Common myeloid progenitor, CD34-positive (primary cell): ENCODE results near the gene ASMT.
"Not testable (repeated sequence)": the region's sequence is repeated elsewhere in the genome, so short reads cannot be mapped to it uniquely, and the experiment has no call there.

ENCODE experiments used
- CTCF ChIA-PET: fragments of 350-600 bp; sonication (Branson Sonifier 250); formaldehyde crosslinking; loops from one replicate; lab custom pipeline; 2021; ENCODE audit warnings: antibody characterized with exemption; lab: Charles Lee
- POLR2A ChIA-PET: fragments of 350-600 bp; sonication (Branson Sonifier 250); formaldehyde crosslinking; loops from one replicate; lab custom pipeline; 2021; ENCODE audit warnings: antibody characterized with exemption; lab: Charles Lee
- DNase-seq, 3 donors: peaks; one replicate each; pipeline versions ENCODE4 v3.0.0 to v3.0.0-alpha.2; 2013
- H3K27ac ChIP-seq, 2 experiments: 1 replicate in 1 of 2; 2 replicates in 1 of 2; pipeline ENCODE4 v1.7.0; 2013; ENCODE audit warnings: inconsistent platforms in 2 of 2, low read length in 2 of 2, mild to moderate bottlenecking in 2 of 2, low read depth in 1 of 2, moderate library complexity in 1 of 2; ENCODE audit not compliant: severe bottlenecking in 2 of 2, insufficient read depth in 1 of 2, poor library complexity in 1 of 2
- H3K27me3 ChIP-seq, 5 experiments: replicated peaks in 2 of 5; 1 replicate in 3 of 5; 2 replicates in 2 of 5; pipeline versions ENCODE4 v1.6.1 to v1.7.0; 2013; ENCODE audit warnings: low read length in 4 of 5, mild to moderate bottlenecking in 2 of 5, moderate library complexity in 2 of 5, inconsistent platforms in 1 of 5; ENCODE audit not compliant: insufficient read depth in 5 of 5, control insufficient read depth in 4 of 5
- H3K36me3 ChIP-seq, 4 experiments: 1 replicate in 2 of 4; 2 replicates in 2 of 4; pipeline versions ENCODE4 v1.6.1 to v1.7.0; 2013; ENCODE audit warnings: low read length in 3 of 4, control low read depth in 1 of 4, mild to moderate bottlenecking in 1 of 4; ENCODE audit not compliant: control insufficient read depth in 4 of 4, insufficient read depth in 4 of 4
- H3K4me1 ChIP-seq, 4 experiments: 1 replicate in 3 of 4; 2 replicates in 1 of 4; pipeline versions ENCODE4 v1.6.1 to v1.7.1; 2013; ENCODE audit warnings: low read length in 3 of 4, mild to moderate bottlenecking in 3 of 4, control low read depth in 1 of 4, inconsistent platforms in 1 of 4, moderate library complexity in 1 of 4; ENCODE audit not compliant: control insufficient read depth in 4 of 4, insufficient read depth in 4 of 4; ENCODE audit errors: control extremely low read depth in 1 of 4
- H3K4me3 ChIP-seq, 7 experiments: 1 replicate in 4 of 7; 2 replicates in 3 of 7; pipeline versions ENCODE4 v1.5.1 to v1.7.0; 2013; ENCODE audit warnings: mild to moderate bottlenecking in 7 of 7, low read length in 6 of 7, moderate library complexity in 6 of 7, inconsistent platforms in 2 of 7, low read depth in 2 of 7, control low read depth in 1 of 7; ENCODE audit not compliant: insufficient read depth in 4 of 7, control insufficient read depth in 1 of 7; ENCODE audit errors: extremely low read depth in 1 of 7
- H3K9me3 ChIP-seq, 5 experiments: 1 replicate in 4 of 5; 2 replicates in 1 of 5; pipeline versions ENCODE4 v1.6.1 to v1.7.1; 2013; ENCODE audit warnings: low read length in 4 of 5, mild to moderate bottlenecking in 2 of 5, inconsistent platforms in 1 of 5, low read depth in 1 of 5, moderate library complexity in 1 of 5; ENCODE audit not compliant: control insufficient read depth in 4 of 5, insufficient read depth in 2 of 5; ENCODE audit errors: control extremely low read depth in 1 of 5
- whole genome bisulfite sequencing: methylation state at CpG from one replicate; pipeline ENCODE4 v1.1.5; 2013; ENCODE audit not compliant: insufficient coverage; 5-methylcytosine and 5-hydroxymethylcytosine counted together

The ASMT gene

GRCh38 chrX:1684883-1685282 lies 70.0 kb downstream of the ASMT start:
- CTCF ChIA-PET, H3K27me3 ChIP-seq, H3K36me3 ChIP-seq, H3K27ac ChIP-seq, DNase-seq, H3K9me3 ChIP-seq, H3K4me1 ChIP-seq, POLR2A ChIA-PET, H3K4me3 ChIP-seq: not testable (repeated sequence)
- 90% methylated on average over 2 of the region's 8 CpGs for WGBS

- DNase-seq, H3K4me1 ChIP-seq, H3K9me3 ChIP-seq, H3K27me3 ChIP-seq, POLR2A ChIA-PET, H3K36me3 ChIP-seq, H3K4me3 ChIP-seq, H3K27ac ChIP-seq, CTCF ChIA-PET: not testable (repeated sequence)
- WGBS: no CpG with 5 or more reads among the region's 3 CpGs
Observed at GRCh38 chrX:1685444-1685880, 70.6 kb downstream of the ASMT start.

- WGBS: 100% methylated on average over 2 of the region's 2 CpGs
- Histone ChIP-seq H3K36me3 (no peaks in the 10 kb centered on the region), H3K9me3 (no peaks in the 10 kb centered on the region), H3K27me3 (no peaks in the 10 kb centered on the region), H3K4me3 (no peak overlapping the region), H3K4me1 (no peaks in the 10 kb centered on the region), H3K27ac (no peak overlapping the region)
- CTCF ChIA-PET: no interaction called here
- POLR2A ChIA-PET: no interaction called here
- DNase-seq: no peak
Observed at GRCh38 chrX:1686642-1687041, 71.8 kb downstream of the ASMT start.
